ENCODE results near the gene MT3.

Gene MT3

GRCh38 chr16:56625943-56626654 is 36.8 kb downstream of the MT3 start:
- peak overlapping the region; percentile 72 for H3K4me3 ChIP-seq (ENCODE audit: low read depth, low read length)
- peak; percentile 51 for DNase-seq (ENCODE audit: low read depth)

GRCh38 chr16:56626685-56627084 is 37.4 kb downstream of the MT3 start:
- DNase-seq (ENCODE audit: low read depth), result no peak
- H3K4me3 ChIP-seq (ENCODE audit: low read depth, low read length), result peak overlapping the region; percentile 72

- H3K4me3 ChIP-seq (ENCODE audit: low read depth, low read length), result no peak overlapping the region
- no peak for DNase-seq (ENCODE audit: low read depth)
These were observed 39.4 kb downstream of the MT3 start for GRCh38 chr16:56628486-56629350.

GRCh38 chr16:56629531-56629930 is 40.2 kb downstream of the MT3 start:
- H3K4me3 ChIP-seq (ENCODE audit: low read depth, low read length), result no peak overlapping the region
- DNase-seq (ENCODE audit: low read depth), result no peak

GRCh38 chr16:56630134-56630533 is 40.8 kb downstream of the MT3 start:
- H3K4me3 ChIP-seq (ENCODE audit: low read depth, low read length), result no peak overlapping the region
- no peak for DNase-seq (ENCODE audit: low read depth)

GRCh38 chr16:56631197-56631596 is 41.9 kb downstream of the MT3 start:
- H3K4me3 ChIP-seq (ENCODE audit: low read depth, low read length), result no peak overlapping the region
- DNase-seq (ENCODE audit: low read depth), result no peak

GRCh38 chr16:56631832-56632155 is 42.5 kb downstream of the MT3 start:
- H3K4me3 ChIP-seq (ENCODE audit: low read depth, low read length), result peak overlapping the region; percentile 42
- DNase-seq (ENCODE audit: low read depth), result no peak

GRCh38 chr16:56632156-56632847 is 43.0 kb downstream of the MT3 start, which contains the start of gene MT1M:
Gene MT1M (plus strand): TSS chr16:56632659. CDS start chr16:56632732, 73 bp downstream.
- no peak for DNase-seq (ENCODE audit: low read depth)
- H3K4me3 ChIP-seq (ENCODE audit: low read depth, low read length), result peak within 1 kb of the TSS; percentile 42

GRCh38 chr16:56632848-56633365 is 43.6 kb downstream of the MT3 start:
- H3K4me3 ChIP-seq (ENCODE audit: low read depth, low read length), result no peak overlapping the region
- no peak for DNase-seq (ENCODE audit: low read depth)

- no peak overlapping the region for H3K4me3 ChIP-seq (ENCODE audit: low read depth, low read length)
- no peak for DNase-seq (ENCODE audit: low read depth)
These were observed 44.2 kb downstream of the MT3 start for GRCh38 chr16:56633535-56633934.

- DNase-seq (ENCODE audit: low read depth), result no peak
These were observed 45.5 kb downstream of the MT3 start for GRCh38 chr16:56634715-56635440.

GRCh38 chr16:56635441-56635967 is 46.2 kb downstream of the MT3 start:
- DNase-seq (ENCODE audit: low read depth), result no peak
- peak overlapping the region; percentile 27 for H3K4me3 ChIP-seq (ENCODE audit: low read depth, low read length)

More at GRCh38 chr16:56634715-56635440, 45.5 kb downstream of the MT3 start:
- peak overlapping the region; percentile 27 for H3K4me3 ChIP-seq (ENCODE audit: low read depth, low read length)

GRCh38 chr16:56636616-56637413 is 47.5 kb downstream of the MT3 start:
- no peak overlapping the region for H3K4me3 ChIP-seq (ENCODE audit: low read depth, low read length)
- no peak for DNase-seq (ENCODE audit: low read depth)

- H3K4me3 ChIP-seq (ENCODE audit: low read depth, low read length), result peak within 1 kb of the TSS; percentile 55
- DNase-seq (ENCODE audit: low read depth), result no peak
These were observed 48.8 kb downstream of the MT3 start, which contains the start of gene MT1A for GRCh38 chr16:56637814-56638750. Gene MT1A (plus strand): TSS chr16:56638666. CDS start chr16:56638739, 73 bp downstream.

- DNase-seq (ENCODE audit: low read depth), result no peak
- H3K4me3 ChIP-seq (ENCODE audit: low read depth, low read length), result no peak overlapping the region
These were observed 49.7 kb downstream of the MT3 start for GRCh38 chr16:56639045-56639444.

- H3K4me3 ChIP-seq (ENCODE audit: low read depth, low read length), result no peak overlapping the region
These were observed 50.7 kb downstream of the MT3 start for GRCh38 chr16:56640076-56640475.

More at GRCh38 chr16:56640076-56640475, 50.7 kb downstream of the MT3 start:
- DNase-seq (ENCODE audit: low read depth), result no peak

Data from skeletal muscle cell (primary cell).